GM12875 (cell line): Measurements from ENCODE around the gene FES.
"Not testable (repeated sequence)": the region's sequence is repeated elsewhere in the genome, so short reads cannot be mapped to it uniquely, and the experiment has no call there.

Experiments
- H3K4me3 ChIP-seq: one replicate; pipeline ENCODE4 v1.5.1; 2011; ENCODE audit warnings: low read depth, low read length, control low read depth
- TF ChIP-seq, protein P1 (sequence below): IDR thresholded peaks from 2 replicates; pipeline ENCODE4 v1.5.1; 2011; ENCODE audit warnings: low read depth, mild to moderate bottlenecking, control low read depth, inconsistent platforms, low read length, moderate library complexity, borderline replicate concordance; ENCODE audit not compliant: insufficient read depth

Gene FES

DNA sequence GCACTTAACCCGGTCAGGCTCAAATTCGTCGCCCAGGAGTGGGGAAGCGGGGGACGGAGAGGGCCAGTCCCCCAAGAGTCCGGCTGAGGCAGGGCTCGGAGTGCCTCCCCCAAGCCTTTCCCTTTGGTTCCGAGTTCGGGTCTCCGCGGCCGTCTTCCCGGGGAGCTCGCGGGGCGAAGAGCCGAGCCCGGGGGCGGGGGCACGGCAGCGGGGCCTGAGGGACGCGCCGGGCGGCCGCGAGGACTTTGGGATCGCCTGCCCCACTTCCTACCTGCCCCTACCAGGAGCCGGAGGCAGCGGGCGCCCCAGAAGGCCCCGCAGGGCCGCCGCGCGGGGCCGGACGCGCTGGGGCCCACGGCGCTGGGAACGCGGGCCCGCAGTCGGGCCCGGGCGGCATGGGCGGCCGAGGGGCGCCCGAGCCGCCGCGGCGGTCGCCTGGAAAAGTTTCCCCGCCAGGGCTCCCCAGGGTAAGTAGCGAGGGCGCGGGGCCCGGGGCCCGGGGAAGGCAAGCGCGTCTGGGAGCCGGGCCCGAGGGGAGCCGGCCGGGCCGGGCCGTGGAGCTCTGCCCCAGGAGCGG is 13.1 kb upstream of the FES start:
- H3K4me3 ChIP-seq: peak overlapping the region; percentile 80

DNA sequence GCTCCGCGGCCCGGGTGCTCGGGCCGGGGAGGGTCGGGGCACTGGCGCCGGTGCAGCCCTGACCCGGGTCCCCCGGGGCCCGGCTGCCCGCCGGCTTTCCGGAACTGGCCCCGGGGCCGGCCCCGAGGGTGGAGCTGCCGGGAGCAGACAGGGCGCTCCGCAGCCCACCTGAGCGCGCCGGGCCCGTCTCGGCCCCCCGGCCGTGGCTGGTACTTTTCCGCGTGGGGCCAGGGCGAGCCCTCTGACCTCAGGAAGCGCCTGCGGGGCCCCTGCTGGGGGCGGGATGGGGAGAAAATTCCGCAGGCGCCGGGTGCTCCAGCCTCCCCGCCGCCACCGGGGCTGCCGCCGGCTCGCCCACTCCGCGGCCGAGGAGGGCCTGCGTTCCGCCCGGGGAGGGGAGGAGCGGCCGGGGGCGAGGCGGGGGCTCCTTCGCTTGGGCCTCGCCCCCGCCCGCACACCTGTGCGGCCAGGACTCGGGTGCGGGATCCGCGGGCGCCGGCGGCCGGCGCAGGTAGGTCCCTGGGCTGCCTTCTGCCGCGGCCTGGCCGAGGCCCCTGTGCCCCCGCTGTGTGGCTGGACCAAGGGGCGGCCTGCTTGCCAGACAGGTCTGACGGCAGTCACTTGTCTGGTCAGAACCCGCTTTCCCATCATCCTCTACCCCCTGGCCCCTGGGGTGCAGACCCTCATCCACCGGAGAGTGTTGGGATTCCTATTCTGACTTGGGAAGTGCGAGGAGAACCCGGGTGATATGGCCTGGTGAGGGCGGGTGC is 12.4 kb upstream of the FES start:
- TF ChIP-seq, protein P1, sequence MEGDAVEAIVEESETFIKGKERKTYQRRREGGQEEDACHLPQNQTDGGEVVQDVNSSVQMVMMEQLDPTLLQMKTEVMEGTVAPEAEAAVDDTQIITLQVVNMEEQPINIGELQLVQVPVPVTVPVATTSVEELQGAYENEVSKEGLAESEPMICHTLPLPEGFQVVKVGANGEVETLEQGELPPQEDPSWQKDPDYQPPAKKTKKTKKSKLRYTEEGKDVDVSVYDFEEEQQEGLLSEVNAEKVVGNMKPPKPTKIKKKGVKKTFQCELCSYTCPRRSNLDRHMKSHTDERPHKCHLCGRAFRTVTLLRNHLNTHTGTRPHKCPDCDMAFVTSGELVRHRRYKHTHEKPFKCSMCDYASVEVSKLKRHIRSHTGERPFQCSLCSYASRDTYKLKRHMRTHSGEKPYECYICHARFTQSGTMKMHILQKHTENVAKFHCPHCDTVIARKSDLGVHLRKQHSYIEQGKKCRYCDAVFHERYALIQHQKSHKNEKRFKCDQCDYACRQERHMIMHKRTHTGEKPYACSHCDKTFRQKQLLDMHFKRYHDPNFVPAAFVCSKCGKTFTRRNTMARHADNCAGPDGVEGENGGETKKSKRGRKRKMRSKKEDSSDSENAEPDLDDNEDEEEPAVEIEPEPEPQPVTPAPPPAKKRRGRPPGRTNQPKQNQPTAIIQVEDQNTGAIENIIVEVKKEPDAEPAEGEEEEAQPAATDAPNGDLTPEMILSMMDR: no peak
- peak overlapping the region; percentile 80 for H3K4me3 ChIP-seq

More for the DNA sequence above, 13.1 kb upstream of the FES start:
- TF ChIP-seq, protein P1: no peak

DNA sequence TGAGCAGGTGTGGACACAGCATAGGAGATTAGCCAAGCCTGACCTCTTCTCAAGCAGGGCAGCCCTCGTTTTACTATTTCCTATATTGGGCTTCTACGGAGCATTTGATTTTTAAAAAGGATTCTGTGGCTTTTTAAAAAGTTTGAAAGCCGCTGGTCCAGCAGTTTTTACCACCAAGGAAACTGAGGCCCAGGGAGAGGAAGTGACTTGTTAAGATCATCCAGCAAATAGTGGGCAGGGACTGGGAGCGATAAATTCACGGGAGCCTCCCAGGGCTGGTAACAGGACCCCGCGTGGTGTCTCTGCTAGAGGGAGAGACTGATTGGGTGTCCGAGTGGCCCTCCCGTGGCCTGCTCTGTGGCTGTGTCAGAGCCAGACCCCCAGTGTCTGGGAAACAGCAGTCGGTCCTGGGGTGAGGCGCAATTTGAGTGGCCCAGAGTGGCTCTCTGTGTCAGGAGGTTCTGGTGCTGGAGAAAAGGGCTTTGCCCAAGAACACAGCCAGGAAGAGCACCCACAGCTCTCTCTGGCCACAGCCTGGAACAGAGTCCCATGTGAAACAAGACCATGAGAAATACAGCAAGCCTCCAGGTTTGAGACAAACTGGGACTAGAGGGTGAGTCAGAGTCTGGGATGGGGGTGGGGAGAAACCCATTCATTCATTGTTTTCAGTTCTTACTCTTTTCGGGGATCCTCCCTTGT is 11.7 kb upstream of the FES start:
- TF ChIP-seq, protein P1: no peak
- peak overlapping the region; percentile 80 for H3K4me3 ChIP-seq

DNA sequence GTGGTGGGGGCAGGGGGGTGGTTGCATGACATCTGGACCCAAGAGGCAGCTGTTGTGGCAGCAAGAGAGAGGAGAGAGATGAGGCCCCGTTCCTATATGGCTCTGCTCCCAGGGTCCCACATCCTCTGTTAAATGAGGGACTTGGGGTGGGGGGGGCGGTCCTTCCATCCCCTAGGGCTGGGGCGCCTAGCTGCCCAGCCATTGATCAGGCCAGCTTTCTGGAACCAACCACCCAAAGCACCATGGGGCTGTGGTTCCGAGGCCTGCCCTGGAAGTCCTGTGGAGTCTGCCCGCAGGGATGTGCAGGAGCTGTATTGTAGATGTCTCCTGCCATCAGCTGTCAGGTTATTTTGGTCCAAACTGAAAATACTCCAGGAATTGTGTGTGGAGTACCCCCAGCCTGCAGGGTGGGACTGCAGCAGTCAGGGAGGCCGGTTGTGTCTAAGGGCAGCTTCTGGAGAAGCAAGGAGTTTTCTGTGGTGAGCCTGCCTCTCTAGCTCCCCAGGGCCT is 10.8 kb upstream of the FES start:
- H3K4me3 ChIP-seq: no peak overlapping the region
- TF ChIP-seq, protein P1: no peak

DNA sequence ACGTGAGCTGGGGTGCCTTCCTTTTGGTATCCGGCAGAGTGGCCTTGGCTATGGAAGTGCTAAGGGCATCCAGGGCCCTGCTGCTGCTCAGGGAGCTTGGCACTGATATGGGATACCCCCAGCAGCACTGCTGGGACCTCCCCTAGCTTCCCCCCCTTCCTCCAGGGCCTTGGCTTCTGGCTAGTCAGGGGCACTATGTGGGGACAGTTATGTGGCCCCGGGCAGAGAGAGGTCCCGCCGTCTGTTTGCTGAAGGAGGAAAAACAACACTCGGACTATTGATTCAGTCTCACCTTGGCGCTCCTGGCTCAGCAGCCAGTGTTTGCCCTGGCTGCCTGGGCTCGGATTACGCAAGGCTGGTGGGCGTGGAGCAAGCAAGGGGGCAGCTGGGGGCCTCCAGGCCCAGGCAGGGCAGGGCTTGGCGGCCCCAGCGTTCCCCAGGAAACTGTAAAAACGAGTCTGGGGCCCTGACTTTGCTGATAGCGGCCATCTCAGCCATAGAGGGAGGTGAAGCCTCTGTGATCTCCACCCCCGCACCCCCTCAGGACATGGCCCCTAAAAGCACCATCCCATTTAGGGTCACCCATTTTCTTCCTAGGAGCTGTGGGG is 10.2 kb upstream of the FES start:
- H3K4me3 ChIP-seq: no peak overlapping the region
- TF ChIP-seq, protein P1: no peak

DNA sequence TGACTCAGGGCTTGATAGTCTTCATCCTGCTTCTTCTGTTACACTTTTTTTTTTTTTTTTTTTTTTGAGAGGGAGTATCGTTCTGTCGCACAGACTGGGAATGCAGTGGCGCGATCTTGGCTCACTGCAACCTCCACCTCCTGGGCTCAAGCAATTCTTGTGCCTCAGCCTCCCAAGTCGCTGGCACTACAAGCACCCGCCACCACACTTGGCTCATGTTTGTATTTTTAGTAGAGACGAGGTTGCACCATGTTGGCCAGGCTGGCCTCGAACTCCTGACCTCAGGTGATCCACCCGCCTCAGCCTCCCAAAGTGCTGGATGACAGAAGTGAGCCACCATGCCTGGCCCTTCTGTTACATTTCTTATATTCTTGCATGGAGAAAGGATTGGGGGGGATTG is 9.3 kb upstream of the FES start:
- not testable (repeated sequence) for H3K4me3 ChIP-seq

DNA sequence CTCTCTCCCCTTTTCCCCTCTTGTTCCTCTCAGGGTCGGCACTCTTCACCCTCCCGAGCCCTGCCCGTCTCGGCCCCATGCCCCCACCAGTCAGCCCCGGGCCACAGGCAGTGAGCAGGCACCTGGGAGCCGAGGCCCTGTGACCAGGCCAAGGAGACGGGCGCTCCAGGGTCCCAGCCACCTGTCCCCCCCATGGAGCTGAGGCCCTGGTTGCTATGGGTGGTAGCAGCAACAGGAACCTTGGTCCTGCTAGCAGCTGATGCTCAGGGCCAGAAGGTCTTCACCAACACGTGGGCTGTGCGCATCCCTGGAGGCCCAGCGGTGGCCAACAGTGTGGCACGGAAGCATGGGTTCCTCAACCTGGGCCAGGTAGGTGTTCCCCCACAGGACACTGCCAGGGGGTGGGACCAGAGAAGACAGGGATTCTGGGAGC is 8.7 kb upstream of the FES start:
- TF ChIP-seq, protein P1: no peak
- H3K4me3 ChIP-seq: no peak overlapping the region
